GM18858 (cell line): ENCODE measurements around the gene TIMM13.

Source experiments
- ATAC-seq: cut with Tn5 transposase; IDR thresholded peaks from one replicate; pipeline ENCODE4 v1.9.1; 2021; ENCODE audit not compliant: unreplicated experiment

Gene TIMM13

GRCh38 chr19:2455851-2456570 is 28.6 kb upstream of the TIMM13 start:
- no peak for ATAC-seq

- ATAC-seq = no peak
Measured at GRCh38 chr19:2454962-2455850, 27.8 kb upstream of the TIMM13 start.

GRCh38 chr19:2454199-2454961 is 27.0 kb upstream of the TIMM13 start:
- no peak for ATAC-seq

GRCh38 chr19:2453431-2454025 is 26.1 kb upstream of the TIMM13 start:
- no peak for ATAC-seq

- ATAC-seq = no peak
Measured at GRCh38 chr19:2451741-2452140, 24.4 kb upstream of the TIMM13 start.

GRCh38 chr19:2451138-2451537 is 23.8 kb upstream of the TIMM13 start:
- no peak for ATAC-seq

GRCh38 chr19:2449019-2449418 is 21.6 kb upstream of the TIMM13 start:
- ATAC-seq = no peak

- ATAC-seq = no peak
Measured at GRCh38 chr19:2446381-2446780, 19.0 kb upstream of the TIMM13 start.

- ATAC-seq = no peak
Measured at GRCh38 chr19:2444251-2445002, 17.0 kb upstream of the TIMM13 start.

GRCh38 chr19:2443785-2444182 is 16.4 kb upstream of the TIMM13 start:
- ATAC-seq = no peak

GRCh38 chr19:2443116-2443784 is 15.9 kb upstream of the TIMM13 start:
- no peak for ATAC-seq

- ATAC-seq = no peak
Measured at GRCh38 chr19:2441096-2441752, 13.8 kb upstream of the TIMM13 start.

- ATAC-seq = no peak
Measured at GRCh38 chr19:2440515-2440914, 13.1 kb upstream of the TIMM13 start.

- ATAC-seq = no peak
Measured at GRCh38 chr19:2438178-2438577, 10.8 kb upstream of the TIMM13 start.

- ATAC-seq = no peak
Measured at GRCh38 chr19:2436926-2437325, 9.5 kb upstream of the TIMM13 start.

GRCh38 chr19:2436384-2436783 is 9.0 kb upstream of the TIMM13 start:
- no peak for ATAC-seq

- ATAC-seq = no peak
Measured at GRCh38 chr19:2434721-2435265, 7.4 kb upstream of the TIMM13 start.

- ATAC-seq = no peak
Measured at GRCh38 chr19:2434267-2434666, 6.9 kb upstream of the TIMM13 start.

- ATAC-seq = no peak
Measured at GRCh38 chr19:2433854-2434253, 6.5 kb upstream of the TIMM13 start.
